NCI-H446 (cell line): ENCODE data around the gene S100A6.
"Not testable (repeated sequence)": the region's sequence is repeated elsewhere in the genome, so short reads cannot be mapped to it uniquely, and the experiment has no call there.

ENCODE experiments used
- DNase-seq, 2 experiments: peaks; one replicate each; lab custom pipeline; 2025; lab: John Stamatoyannopoulos, UW

Gene S100A6

GRCh38 chr1:153531638-153532037 lies 4.2 kb downstream of the S100A6 start:
- no peak for DNase-seq

- peak in 1 of 2 experiments; percentile 31 for DNase-seq
These were observed 8.1 kb downstream of the S100A6 start for GRCh38 chr1:153527683-153528040.

- no peak for DNase-seq
These were observed 8.6 kb downstream of the S100A6 start for GRCh38 chr1:153527023-153527682.

- peak; percentile 54 to 89 for DNase-seq
These were observed 9.7 kb downstream of the S100A6 start for GRCh38 chr1:153526132-153526543.

GRCh38 chr1:153525088-153525728 lies 10.6 kb downstream of the S100A6 start:
- DNase-seq: peak; percentile 92 to 97

GRCh38 chr1:153522353-153523048 lies 13.3 kb downstream of the S100A6 start:
- DNase-seq: not testable (repeated sequence)

GRCh38 chr1:153521808-153522207 lies 14.0 kb downstream of the S100A6 start:
- not testable (repeated sequence) for DNase-seq

- DNase-seq: no peak
These were observed 14.8 kb downstream of the S100A6 start for GRCh38 chr1:153520818-153521476.

GRCh38 chr1:153520137-153520691 lies 15.6 kb downstream of the S100A6 start:
- not testable (repeated sequence) for DNase-seq

GRCh38 chr1:153519242-153519641 lies 16.5 kb downstream of the S100A6 start:
- DNase-seq: no peak

GRCh38 chr1:153515504-153516394 lies 20.0 kb downstream of the S100A6 start:
- DNase-seq: no peak

GRCh38 chr1:153513666-153514065 lies 22.1 kb downstream of the S100A6 start:
- no peak for DNase-seq

- peak in 1 of 2 experiments; percentile 30 for DNase-seq
These were observed 22.8 kb downstream of the S100A6 start for GRCh38 chr1:153513023-153513422.

GRCh38 chr1:153510984-153511410 lies 24.8 kb downstream of the S100A6 start:
- peak; percentile 73 to 92 for DNase-seq

- DNase-seq: peak; percentile 15 to 66
These were observed 25.9 kb downstream of the S100A6 start for GRCh38 chr1:153509729-153510354.

- no peak for DNase-seq
These were observed 26.8 kb downstream of the S100A6 start for GRCh38 chr1:153509036-153509435.

- DNase-seq: no peak
These were observed 27.7 kb downstream of the S100A6 start for GRCh38 chr1:153507926-153508583.

- DNase-seq: peak in 1 of 2 experiments; percentile 53
These were observed 28.9 kb downstream of the S100A6 start for GRCh38 chr1:153506831-153507413.

GRCh38 chr1:153506386-153506785 lies 29.4 kb downstream of the S100A6 start:
- DNase-seq: no peak

- no peak for DNase-seq
These were observed 30.2 kb downstream of the S100A6 start for GRCh38 chr1:153505576-153505975.
